Measurements from ENCODE around the gene SH2D2A.

The SH2D2A gene

DNA sequence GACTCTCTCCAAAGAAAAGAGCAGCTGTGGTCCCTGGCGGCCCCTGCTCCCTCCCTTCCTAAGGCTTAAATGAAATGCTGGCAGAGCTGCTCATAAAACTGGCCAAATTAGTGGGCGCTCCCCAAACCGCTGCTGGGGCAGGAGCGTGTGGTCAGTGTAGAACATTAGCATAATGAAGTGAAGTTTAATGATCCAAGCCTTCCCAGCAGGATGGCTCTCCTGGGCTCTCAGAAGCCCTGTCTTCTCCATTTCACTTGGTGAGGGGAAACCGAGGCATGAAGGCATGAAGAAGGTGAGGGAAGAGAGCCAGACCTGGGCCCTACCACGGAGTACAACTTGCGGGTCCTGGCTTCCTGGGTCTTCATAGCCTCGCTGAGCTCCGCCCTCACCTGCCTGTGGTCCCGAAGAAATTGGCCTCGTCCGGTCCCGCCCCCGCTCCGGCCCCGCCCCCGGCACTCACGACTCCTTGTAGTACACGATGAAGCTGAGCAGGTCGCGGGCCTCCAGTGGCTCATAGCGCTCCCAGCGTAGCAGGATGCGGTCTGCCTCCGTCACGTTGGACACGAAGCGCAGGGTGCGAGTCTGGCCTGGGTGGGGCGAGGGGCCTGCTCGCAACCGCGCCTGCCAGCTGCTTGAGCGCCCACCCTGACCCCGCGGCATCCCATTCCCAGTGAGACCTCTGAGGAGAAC lies 32.0 kb upstream of the SH2D2A start:
- H3K4me3 ChIP-seq = no peak overlapping the region
- no peak overlapping the region for H3K27ac ChIP-seq

DNA sequence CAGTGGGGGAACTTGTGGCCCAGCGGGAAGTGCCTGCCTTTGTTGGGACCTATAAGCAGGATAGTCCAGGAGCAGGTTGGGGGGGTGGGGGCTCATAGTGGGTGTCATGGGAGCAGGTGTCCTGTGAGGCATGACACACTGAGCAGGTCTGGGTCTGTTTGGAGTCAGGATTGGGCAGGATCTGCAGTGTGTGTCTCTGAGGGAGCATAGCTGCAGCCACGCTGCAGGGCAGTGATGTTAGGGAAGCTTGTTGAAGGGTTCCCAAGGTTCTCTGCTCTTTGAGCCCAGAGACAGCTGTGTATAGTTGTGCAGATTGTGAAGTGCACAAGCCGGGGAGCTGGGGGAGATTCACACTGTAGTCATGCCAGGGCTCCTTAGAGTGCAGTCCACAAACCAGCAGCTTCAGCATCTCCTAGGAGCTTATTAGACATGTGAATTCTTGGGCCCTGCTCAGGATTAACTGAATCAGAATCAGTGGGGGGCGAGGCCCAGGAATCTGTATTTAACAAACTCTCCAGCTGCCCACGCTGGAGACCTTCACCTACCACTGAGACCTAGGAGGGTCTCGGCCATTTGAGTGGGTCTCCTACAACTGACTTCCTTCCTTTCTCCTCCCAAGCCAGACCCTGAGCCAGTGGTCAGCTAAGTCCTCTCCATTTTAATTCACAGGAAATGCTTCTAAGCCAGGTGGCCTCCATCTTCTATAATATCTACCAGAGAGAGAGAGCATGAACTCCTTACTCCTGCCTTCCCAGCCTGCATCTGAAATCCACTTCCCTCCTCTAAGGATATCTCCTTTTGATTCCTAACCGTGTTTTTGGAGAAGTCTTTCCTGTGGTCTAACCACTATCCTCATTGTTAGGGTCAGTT lies 31.2 kb upstream of the SH2D2A start:
- no peak overlapping the region for H3K4me3 ChIP-seq
- H3K27ac ChIP-seq = no peak overlapping the region

DNA sequence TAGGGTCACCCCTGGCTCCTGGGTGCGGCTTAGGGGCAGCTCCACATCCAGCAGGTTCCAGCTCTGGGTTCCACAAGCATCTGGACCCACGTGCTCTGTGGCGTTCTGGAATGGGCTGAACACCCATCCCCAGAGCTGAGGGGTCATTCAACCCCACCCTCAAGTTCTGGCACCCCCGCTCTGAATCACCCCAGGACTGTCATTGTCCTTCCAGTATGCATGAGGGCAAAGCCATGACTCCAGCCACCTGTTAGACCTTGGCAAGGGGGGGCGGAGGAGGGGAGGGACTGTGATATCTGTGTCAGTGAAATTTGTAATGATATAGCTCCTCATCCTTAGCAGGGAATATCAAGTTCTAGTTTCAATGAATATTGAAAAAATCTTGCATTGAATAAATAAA lies 30.0 kb upstream of the SH2D2A start:
- Histone ChIP-seq H3K27ac (no peak overlapping the region), H3K4me3 (no peak overlapping the region)

- Histone ChIP-seq H3K4me3 (no peak overlapping the region), H3K27ac (no peak overlapping the region)
Measured at GRCh38 chr1:156845953-156846545, 29.4 kb upstream of the SH2D2A start.

DNA sequence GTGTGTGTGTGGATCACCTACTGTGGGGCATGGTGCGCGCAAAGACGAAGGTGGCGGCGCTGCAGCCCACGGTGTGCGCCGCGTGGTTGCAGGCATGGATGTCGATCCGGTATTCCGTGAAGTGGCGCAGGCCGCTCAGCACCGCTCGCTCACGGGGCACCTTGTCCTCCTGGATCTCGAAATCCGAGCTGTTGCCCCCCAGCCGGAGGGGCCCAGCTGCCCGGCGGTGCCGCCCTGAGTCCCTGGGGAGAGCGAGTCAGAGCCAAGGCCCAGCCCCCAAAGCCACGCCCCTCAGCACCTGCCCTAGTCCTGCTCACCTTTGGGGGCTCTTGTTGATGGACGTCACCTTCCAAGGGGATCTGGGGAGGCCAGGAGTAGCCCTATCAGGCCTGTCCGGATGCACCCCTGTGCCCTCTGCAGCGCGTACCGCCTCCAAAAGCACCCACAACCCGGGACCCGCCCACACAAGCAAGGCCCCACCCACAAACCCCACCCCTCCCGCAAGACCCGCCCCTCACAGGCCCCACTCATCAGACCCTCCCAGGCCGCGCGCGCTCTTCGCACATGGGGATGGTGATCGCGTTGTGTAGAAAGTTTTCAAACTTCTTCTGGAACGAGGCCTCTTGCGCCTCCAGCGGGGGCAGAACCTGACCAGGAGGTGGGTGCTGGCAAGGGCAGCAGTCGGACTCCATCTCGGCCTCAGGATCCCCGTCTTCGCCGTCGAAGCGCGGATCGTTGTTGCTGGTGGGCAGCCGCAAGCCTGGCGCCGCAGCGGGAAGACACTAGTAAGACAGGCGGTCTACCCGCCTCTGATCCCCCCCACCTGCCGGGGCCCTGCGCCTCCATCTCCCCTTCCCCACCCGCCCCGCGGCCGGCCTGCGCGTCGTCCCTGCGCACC lies 28.7 kb upstream of the SH2D2A start:
- no peak overlapping the region for H3K4me3 ChIP-seq

GRCh38 chr1:156844638-156845037 lies 28.0 kb upstream of the SH2D2A start:
- Histone ChIP-seq H3K4me3 (no peak overlapping the region), H3K27ac (no peak overlapping the region)

More for the DNA sequence above, 28.7 kb upstream of the SH2D2A start:
- no peak overlapping the region for H3K27ac ChIP-seq

DNA sequence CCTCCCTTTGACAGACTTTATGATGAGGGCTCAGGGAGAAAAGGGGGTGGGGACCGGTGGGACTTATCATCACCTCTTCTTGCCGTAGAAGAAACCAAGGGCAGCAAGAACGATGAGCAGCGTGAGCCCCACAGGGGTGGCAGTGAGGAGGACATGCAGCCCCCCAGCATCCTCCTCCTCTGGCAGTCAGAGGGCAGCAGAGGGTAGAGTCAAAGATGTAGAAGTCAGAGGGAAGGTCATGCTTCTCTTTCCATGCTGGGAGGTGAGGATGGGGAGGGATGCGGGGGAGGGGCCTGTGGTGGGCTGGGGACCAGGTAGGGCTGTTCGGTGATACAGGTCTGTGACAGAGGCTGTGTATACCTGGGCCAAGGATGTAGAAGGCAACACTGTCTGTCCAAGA lies 27.5 kb upstream of the SH2D2A start:
- no peak overlapping the region for H3K4me3 ChIP-seq
- H3K27ac ChIP-seq = no peak overlapping the region

DNA sequence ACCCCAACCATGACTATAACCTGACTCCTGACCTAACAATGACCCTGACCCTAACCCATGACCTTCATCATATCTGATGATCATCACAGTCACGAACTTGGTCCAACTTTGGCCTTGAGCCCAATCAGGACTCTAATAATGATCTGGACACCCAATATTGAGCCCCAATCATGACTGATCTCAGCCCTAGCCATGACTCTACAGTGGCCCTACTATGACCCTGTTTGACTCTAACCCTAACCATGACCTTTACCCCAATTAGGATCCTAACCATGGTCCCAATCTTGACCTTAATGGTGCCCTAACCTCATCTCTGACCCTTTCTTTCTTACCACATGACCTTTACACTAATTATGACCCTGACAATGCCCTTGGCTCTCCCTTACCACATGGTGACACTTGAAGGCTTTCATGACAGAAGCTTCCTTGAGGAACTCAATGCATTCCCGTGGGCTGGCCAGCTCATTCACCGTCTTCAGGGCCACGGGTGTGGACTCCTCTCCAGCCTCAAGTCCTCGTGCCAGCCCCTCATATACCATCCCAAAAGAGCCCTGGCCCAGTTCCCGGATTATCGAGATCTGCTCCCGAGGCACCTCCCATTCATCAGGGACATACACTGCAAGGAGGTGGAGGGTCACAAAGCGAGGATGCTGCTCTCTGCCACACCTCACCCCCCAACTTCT lies 26.1 kb upstream of the SH2D2A start:
- Histone ChIP-seq H3K4me3 (no peak overlapping the region), H3K27ac (no peak overlapping the region)

GRCh38 chr1:156841295-156841855 lies 24.7 kb upstream of the SH2D2A start:
- H3K4me3 ChIP-seq = no peak overlapping the region
- no peak overlapping the region for H3K27ac ChIP-seq

DNA sequence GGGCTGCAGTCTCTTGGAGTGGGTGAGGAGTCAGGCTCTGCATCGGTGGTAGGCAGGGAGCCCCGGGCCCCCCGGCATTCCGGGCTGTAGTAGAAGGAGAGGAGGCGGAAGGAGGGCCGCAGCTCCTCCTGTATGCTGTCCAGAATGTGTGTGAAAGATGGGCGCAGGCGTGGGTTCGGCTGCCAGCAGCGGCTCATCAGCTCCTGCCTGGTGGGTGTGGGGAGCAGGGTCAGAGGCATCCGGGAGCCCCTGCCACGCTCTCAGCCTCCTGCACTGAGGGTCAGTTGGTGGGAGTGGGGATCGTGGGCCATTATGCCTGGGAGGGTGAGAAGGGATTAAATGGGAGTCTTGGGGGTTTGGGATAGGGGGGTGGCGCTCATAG lies 24.2 kb upstream of the SH2D2A start:
- H3K27ac ChIP-seq = no peak overlapping the region
- H3K4me3 ChIP-seq = no peak overlapping the region

GRCh38 chr1:156840186-156840897 lies 23.7 kb upstream of the SH2D2A start:
- no peak overlapping the region for H3K27ac ChIP-seq
- H3K4me3 ChIP-seq = no peak overlapping the region

- H3K4me3 ChIP-seq = no peak overlapping the region
- H3K27ac ChIP-seq = no peak overlapping the region
Measured at GRCh38 chr1:156839426-156840109, 22.9 kb upstream of the SH2D2A start.

- H3K4me3 ChIP-seq = no peak overlapping the region
- no peak overlapping the region for H3K27ac ChIP-seq
Measured at GRCh38 chr1:156838972-156839371, 22.3 kb upstream of the SH2D2A start.

DNA sequence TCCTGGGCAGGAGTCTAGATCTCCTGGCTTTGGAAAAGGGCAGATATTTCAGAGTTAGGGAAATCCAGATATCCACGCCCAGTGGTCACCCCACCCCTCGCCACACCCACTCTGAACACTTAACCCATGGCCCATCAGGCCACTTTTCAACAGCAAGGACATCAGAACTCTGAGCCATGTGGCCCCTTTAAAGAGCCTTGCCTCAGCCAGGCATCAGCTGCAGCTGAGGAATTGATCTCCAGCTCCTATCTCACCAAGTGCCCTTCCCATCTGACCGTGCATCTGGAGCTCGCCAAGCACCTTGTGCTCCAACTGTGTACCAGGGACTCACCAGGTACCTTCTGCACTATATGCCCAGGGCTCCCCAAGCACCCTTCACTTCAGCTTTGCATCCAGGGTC lies 20.2 kb upstream of the SH2D2A start:
- Histone ChIP-seq H3K4me3 (no peak overlapping the region), H3K27ac (no peak overlapping the region)

DNA sequence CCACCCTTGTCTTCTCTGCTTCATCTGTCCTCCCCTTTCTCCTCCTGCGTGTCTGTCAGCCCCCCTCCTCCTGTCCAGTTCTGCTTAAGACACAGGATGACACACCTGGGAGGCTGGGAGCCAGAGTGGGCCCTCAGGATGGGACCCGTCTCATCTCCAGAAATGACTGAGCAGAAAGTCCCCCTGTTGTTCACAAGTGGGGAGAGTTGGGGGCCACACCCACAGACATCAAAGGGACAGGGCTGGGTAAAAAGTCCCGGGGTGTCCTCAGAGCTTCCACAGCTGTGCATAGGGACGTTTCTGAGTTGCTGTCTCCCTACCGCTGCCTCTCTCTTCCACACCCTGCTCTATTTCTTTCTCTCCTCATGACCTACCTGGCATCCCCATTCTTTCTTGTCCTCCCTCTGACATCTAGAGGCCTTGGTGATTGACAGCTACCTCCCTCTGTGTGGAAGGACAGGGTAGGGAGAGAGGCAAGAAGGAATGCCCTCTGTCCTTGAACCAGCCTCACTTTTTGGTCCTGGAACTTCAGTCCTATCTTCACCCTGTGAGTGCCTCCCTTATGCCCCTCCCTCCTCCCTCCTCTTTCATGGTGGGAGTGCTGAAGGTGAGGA lies 19.5 kb upstream of the SH2D2A start:
- Histone ChIP-seq H3K4me3 (no peak overlapping the region), H3K27ac (peak overlapping the region in 1 of 21 experiments; percentile 16)

DNA sequence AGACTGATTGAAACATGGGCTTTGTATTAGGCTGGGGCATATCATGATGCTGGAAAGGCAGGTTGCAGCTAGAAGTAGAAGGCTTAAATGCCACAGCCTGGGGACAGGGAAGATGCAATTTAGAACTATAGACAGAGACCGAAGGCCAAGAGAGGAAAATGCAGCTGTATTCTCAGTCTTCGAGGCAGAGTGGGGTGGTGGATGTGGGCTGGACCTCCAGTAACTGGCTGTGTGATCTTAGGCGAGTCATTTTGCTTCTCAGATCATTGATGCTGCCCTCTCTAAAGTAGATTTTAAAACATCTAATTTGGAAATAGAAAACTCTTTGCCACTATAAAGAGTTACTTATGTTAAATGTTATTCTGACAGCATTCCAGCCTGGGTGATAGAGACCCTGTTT lies 17.7 kb upstream of the SH2D2A start:
- H3K27ac ChIP-seq = no peak overlapping the region

DNA sequence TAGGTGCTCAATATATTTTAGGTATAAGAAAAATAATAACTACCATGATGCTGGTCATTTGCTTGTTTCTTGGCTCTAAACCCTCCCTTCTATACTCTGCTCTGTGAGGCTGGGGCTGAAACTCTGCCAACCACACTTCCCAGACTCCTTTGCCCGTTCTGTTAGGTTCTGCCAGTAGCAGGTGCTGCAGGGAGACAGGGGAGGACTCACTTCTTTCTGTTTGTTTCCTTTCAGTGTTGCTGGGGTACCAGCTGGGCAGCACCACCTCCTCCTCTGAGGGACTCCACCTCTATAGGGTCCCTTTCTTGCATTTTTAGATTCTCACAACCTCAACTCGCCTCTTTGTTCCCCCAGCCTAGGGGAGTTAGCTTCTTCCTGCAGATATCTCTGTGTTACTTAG lies 17.0 kb upstream of the SH2D2A start:
- Histone ChIP-seq H3K27ac (no peak overlapping the region), H3K4me3 (no peak overlapping the region)

More for the DNA sequence above, 17.7 kb upstream of the SH2D2A start:
- no peak overlapping the region for H3K4me3 ChIP-seq

Data from skin epidermis (tissue), 12 donors.